Heart left ventricle (tissue), 16 donors: ENCODE measurements around the gene DSCAML1. TPM values are rescaled to one million over a fixed set of nuclear protein-coding genes. Genes with fewer than 3 reads are reported as not detected.
A peak's percentile ranks its signal among the peaks of the same experiment; 100 is the strongest.

ENCODE experiments used
- ATAC-seq, 4 donors: fragments of 200-7000 bp; cut with Tn5 transposase; one replicate each; pipeline ENCODE4 v1.9.1; 2020 to 2022; ENCODE audit warnings: moderate library complexity in 4 of 4, mild to moderate bottlenecking in 3 of 4, moderate number of reproducible peaks in 1 of 4
- DNase-seq, 5 donors: peaks; one replicate each; pipeline ENCODE4 v3.0.0-alpha.2; 2020
- H3K27ac ChIP-seq, 12 donors: fragments of 200-600 bp; sonication (generic) in 4 of 12; one replicate each; pipeline versions ENCODE4 v1.5.0 to v1.8.0; 2016 to 2022; ENCODE audit warnings: mild to moderate bottlenecking in 2 of 12
- H3K27me3 ChIP-seq, 9 donors: fragments of 200-600 bp; sonication (generic) in 2 of 9; one replicate each; pipeline versions ENCODE4 v1.5.1 to v1.8.0; 2016 to 2022; ENCODE audit warnings: mild to moderate bottlenecking in 3 of 9
- H3K36me3 ChIP-seq, 9 donors: fragments of 200-600 bp; sonication (generic) in 2 of 9; one replicate each; pipeline versions ENCODE4 v1.5.0 to v1.8.0; 2018 to 2022; ENCODE audit warnings: mild to moderate bottlenecking in 2 of 9
- H3K4me1 ChIP-seq, 12 donors: fragments of 200-600 bp; sonication (generic) in 4 of 12; one replicate each; pipeline versions ENCODE4 v1.5.0 to v1.8.0; 2016 to 2022; ENCODE audit warnings: mild to moderate bottlenecking in 3 of 12
- H3K4me3 ChIP-seq, 12 donors: fragments of 200-600 bp; sonication (generic) in 4 of 12; one replicate each; pipeline versions ENCODE4 v1.5.0 to v1.8.0; 2017 to 2022; ENCODE audit warnings: mild to moderate bottlenecking in 9 of 12, moderate library complexity in 4 of 12
- H3K9me3 ChIP-seq, 12 donors: fragments of 200-600 bp; sonication (generic) in 4 of 12; one replicate each; pipeline versions ENCODE4 v1.5.0 to v1.8.0; 2016 to 2022; ENCODE audit warnings: mild to moderate bottlenecking in 1 of 12
- POLR2A ChIP-seq, 2 donors: fragments of 450-650 bp; IDR thresholded peaks; one replicate each; pipeline ENCODE4 v1.6.1; 2017; ENCODE audit warnings: antibody characterized with exemption in 2 of 2, mild to moderate bottlenecking in 2 of 2, moderate library complexity in 2 of 2
- WGBS, 4 donors: extraction: QIAGEN DNeasy Blood & Tissue Kit in 2 of 4; methylation state at CpG; one replicate each; pipeline versions ENCODE4 v1.1.5 to v1.1.7; 2013 to 2018; 5-methylcytosine and 5-hydroxymethylcytosine counted together
- intact Hi-C, 10 donors: fragments of 100-400 bp; cut with DNase I; formaldehyde crosslinking; loops; one replicate each; pipeline versions ENCODE4 v1.11.1 to v1.14.2; 2022
- polyA plus RNA-seq, 2 donors: library from polyadenylated mRNA; stranded (reverse); fragments of 200-250 nt; gene quantifications; one replicate each; pipeline ENCODE4 v1.2.3, GENCODE V29; 2013
- total RNA-seq, 9 donors: library from RNA; depleted of rRNA in 2 of 9; stranded (reverse); fragments of >200 nt in 2 of 9; fragmentation: NEBNext Ultra II Directional in 3 of 9; extraction: Animal tissue kit (Norgen Biotek cat#: 25700) in 3 of 9; gene quantifications; one replicate each; pipeline versions ENCODE4 v1.1.0 to v1.2.4, GENCODE V29; 2016 to 2023
- TF ChIP-seq, protein P1 (sequence below), 12 donors: fragments of 200-600 bp; sonication (generic) in 4 of 12; IDR thresholded peaks; one replicate each; pipeline versions ENCODE4 v1.5.0 to v1.8.0; 2018 to 2022; ENCODE audit warnings: antibody characterized with exemption in 12 of 12, mild to moderate bottlenecking in 5 of 12
- donor health status: ischemic (EF 13 %, LVEDD 7.1; RV severe dilation, severe dysfunction).
- donor health status: healthy with polysubstance abuse.
- donor health status: DM: no; HTN: yes; CAD: no.
- donor health status: DM: no; HTN: no; CAD: no.
- donor health status: ischemic (EF 25% LVEDD 6.9; RV normal size, moderate dysfunction).
- donor health status: ischemic (EF 25% LVEDD 5.7; RV mildly dilated, moderate dysfunction).
- donor health status: healthy.
- donor health status: DM: yes; HTN: yes; CAD: no.
- donor health status: ischemic (EF 35%, LVEDD 5.7; RV mildly dilated, moderate dysfunction).
- donor health status: nonischemic (EF 11% LVEDD 7.7; RV severe dilation, severe dysfunction).
- donor health status: DM: yes; HTN: yes; CAD: no.
- donor health status: PGD.
- donor health status: ischemic (EF 29% LVEDD 5.4; RV normal size, mild dysfunction).
- donor health status: nonischemic (EF 23%, LVEDD 6.1; RV moderate dilation, normal function).

Gene DSCAML1
- total and polyA plus RNA-seq, 11 donors = 0.05 to 1.7 (median 0.76) TPM

DNA sequence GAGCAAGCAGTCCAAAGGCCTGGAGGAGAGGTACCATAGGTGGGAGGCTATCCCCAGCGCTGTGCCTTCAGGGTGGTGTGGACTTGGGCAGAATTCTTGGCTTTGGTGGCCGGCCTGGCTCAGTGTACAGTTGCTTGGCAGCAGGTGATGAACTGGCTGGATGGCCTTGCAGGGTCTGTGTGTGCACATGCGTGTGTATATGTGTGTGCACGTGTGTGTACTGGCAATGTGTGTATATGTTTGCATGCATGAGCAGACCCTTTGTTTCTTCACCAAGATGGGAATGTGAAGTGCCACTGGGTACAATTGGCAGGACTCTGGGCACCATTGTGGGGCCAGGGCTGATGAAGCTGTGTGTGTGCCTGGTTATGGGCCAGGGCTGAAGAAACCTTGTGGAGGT, 416.3 kb downstream of the DSCAML1 start:
- intact Hi-C loops = no loop called here
- TF ChIP-seq POLR2A (IDR thresholded peaks at IDR 0.05) = no peak
- TF ChIP-seq, protein P1, sequence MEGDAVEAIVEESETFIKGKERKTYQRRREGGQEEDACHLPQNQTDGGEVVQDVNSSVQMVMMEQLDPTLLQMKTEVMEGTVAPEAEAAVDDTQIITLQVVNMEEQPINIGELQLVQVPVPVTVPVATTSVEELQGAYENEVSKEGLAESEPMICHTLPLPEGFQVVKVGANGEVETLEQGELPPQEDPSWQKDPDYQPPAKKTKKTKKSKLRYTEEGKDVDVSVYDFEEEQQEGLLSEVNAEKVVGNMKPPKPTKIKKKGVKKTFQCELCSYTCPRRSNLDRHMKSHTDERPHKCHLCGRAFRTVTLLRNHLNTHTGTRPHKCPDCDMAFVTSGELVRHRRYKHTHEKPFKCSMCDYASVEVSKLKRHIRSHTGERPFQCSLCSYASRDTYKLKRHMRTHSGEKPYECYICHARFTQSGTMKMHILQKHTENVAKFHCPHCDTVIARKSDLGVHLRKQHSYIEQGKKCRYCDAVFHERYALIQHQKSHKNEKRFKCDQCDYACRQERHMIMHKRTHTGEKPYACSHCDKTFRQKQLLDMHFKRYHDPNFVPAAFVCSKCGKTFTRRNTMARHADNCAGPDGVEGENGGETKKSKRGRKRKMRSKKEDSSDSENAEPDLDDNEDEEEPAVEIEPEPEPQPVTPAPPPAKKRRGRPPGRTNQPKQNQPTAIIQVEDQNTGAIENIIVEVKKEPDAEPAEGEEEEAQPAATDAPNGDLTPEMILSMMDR (IDR thresholded peaks at IDR 0.05) = no peak
- no peak for ATAC-seq
- peaks cover 0 to 30% (median 12%) of the 10 kb centered on the region in 12 donors for H3K4me1 ChIP-seq
- peaks cover 0 to 86% (median 39%) of the 10 kb centered on the region in 9 donors for H3K36me3 ChIP-seq
- no peak overlapping the region for H3K4me3 ChIP-seq
- 93 to 98% (median 97%) methylated on average over 4 of the region's 4 CpGs for WGBS, 4 donors
- no peaks in the 10 kb centered on the region for H3K9me3 ChIP-seq
- no peak overlapping the region for H3K27ac ChIP-seq
- no peak for DNase-seq
- no peaks in the 10 kb centered on the region for H3K27me3 ChIP-seq

GRCh38 chr11:117378976-117379865, 417.8 kb downstream of the DSCAML1 start:
- Histone ChIP-seq H3K36me3 (peaks cover 0 to 86% (median 49%) of the 10 kb centered on the region in 9 donors), H3K27ac (peak overlapping the region in 5 of 12 donors; percentile 20 to 69 (median 57)), H3K4me3 (no peak overlapping the region), H3K27me3 (no peaks in the 10 kb centered on the region), H3K9me3 (no peaks in the 10 kb centered on the region), H3K4me1 (peaks cover 0 to 30% (median 12%) of the 10 kb centered on the region in 12 donors)
- ATAC-seq (peak in 3 of 4 donors; percentile 48 to 66 (median 55)), DNase-seq (peak in 3 of 5 donors; percentile 25 to 67 (median 32))
- TF ChIP-seq POLR2A (IDR thresholded peaks at IDR 0.05) = no peak
- TF ChIP-seq, protein P1 (IDR thresholded peaks at IDR 0.05) = no peak
- intact Hi-C loops = no loop called here
- 45 to 56% (median 47%) methylated on average over 11 to 12 of the region's 12 CpGs for WGBS, 4 donors

Other genes with a start within 250 kb of the DSCAML1 start
- gene FXYD2, start 27.5 kb upstream of the DSCAML1 start, total RNA-seq = 1 to 10 TPM in 5 of 9 donors, under 1 TPM in 3, not detected in 1; 0.48 to 2.7 (median 1.8) TPM
- 1 to 10 TPM in 1 of 2 donors, under 1 TPM in 1; 0.53 to 1.8 TPM for gene FXYD2, start 27.5 kb upstream of the DSCAML1 start, polyA plus RNA-seq
- gene FXYD6, start 79.4 kb upstream of the DSCAML1 start, total RNA-seq = 10 to 100 TPM; 24.6 to 51.2 (median 35.0) TPM
- gene FXYD6, start 79.4 kb upstream of the DSCAML1 start, polyA plus RNA-seq = 10 to 100 TPM; 51.2 to 54.0 TPM
- gene TMPRSS13, start 132.2 kb upstream of the DSCAML1 start, total RNA-seq = under 1 TPM in 4 of 9 donors, not detected in 5; 0.06 to 0.51 (median 0.25) TPM
- under 1 TPM; 0.03 to 0.08 TPM for gene TMPRSS13, start 132.2 kb upstream of the DSCAML1 start, polyA plus RNA-seq
- 10 to 100 TPM in 2 of 9 donors, 1 to 10 TPM in 7; 2.1 to 49.0 (median 6.3) TPM for gene IL10RA, start 189.2 kb upstream of the DSCAML1 start, total RNA-seq
- 1 to 10 TPM; 3.7 to 3.9 TPM for gene IL10RA, start 189.2 kb upstream of the DSCAML1 start, polyA plus RNA-seq